Kidney (tissue), 14 donors: ENCODE results near the gene EGFLAM. TPM values are rescaled to one million over a fixed set of nuclear protein-coding genes. Genes with fewer than 3 reads are reported as not detected.

Source experiments
- DNase-seq, 5 donors: peaks; one replicate each; pipeline ENCODE4 v3.0.0-alpha.2; 2013 to 2020
- FAIRE-seq: peaks from 2 replicates; lab custom pipeline; 2012; peaks lifted over from hg19 to GRCh38; lab: Jason Lieb, UNC
- H3K27ac ChIP-seq, 2 donors: one replicate each; pipeline ENCODE4 v1.7.0; 2013; ENCODE audit warnings: low read depth in 2 of 2, low read length in 2 of 2, inconsistent platforms in 1 of 2
- H3K27me3 ChIP-seq: one replicate; pipeline ENCODE4 v1.7.1; 2013; ENCODE audit warnings: low read length, inconsistent platforms; ENCODE audit not compliant: control insufficient read depth, insufficient read depth
- H3K36me3 ChIP-seq, 3 donors: one replicate each; pipeline versions ENCODE4 v1.7.0 to v1.7.1; 2013; ENCODE audit warnings: low read length in 3 of 3, control low read depth in 1 of 3, inconsistent platforms in 1 of 3; ENCODE audit not compliant: insufficient read depth in 3 of 3, control insufficient read depth in 2 of 3
- H3K4me1 ChIP-seq, 3 donors: one replicate each; pipeline versions ENCODE4 v1.7.0 to v1.7.1; 2013; ENCODE audit warnings: low read length in 3 of 3, inconsistent platforms in 1 of 3, low read depth in 1 of 3; ENCODE audit not compliant: control insufficient read depth in 2 of 3, insufficient read depth in 2 of 3
- H3K4me3 ChIP-seq, 3 donors: one replicate each; pipeline versions ENCODE4 v1.7.0 to v1.8.1; 2013; ENCODE audit warnings: low read length in 3 of 3, control low read depth in 1 of 3, inconsistent platforms in 1 of 3
- H3K9ac ChIP-seq, 3 donors: one replicate each; pipeline versions ENCODE4 v1.7.0 to v1.7.1; 2013; ENCODE audit warnings: low read length in 3 of 3, control low read depth in 1 of 3, inconsistent platforms in 1 of 3
- H3K9me3 ChIP-seq, 3 donors: one replicate each; pipeline versions ENCODE4 v1.7.0 to v1.7.1; 2013; ENCODE audit warnings: low read length in 3 of 3, control low read depth in 1 of 3, inconsistent platforms in 1 of 3; ENCODE audit not compliant: control insufficient read depth in 2 of 3, insufficient read depth in 1 of 3
- intact Hi-C: fragments of 100-400 bp; cut with DNase I; formaldehyde crosslinking; loops from one replicate; pipeline ENCODE4 v1.11.1; 2022
- polyA plus RNA-seq: library from polyadenylated mRNA; stranded (reverse); fragments of 350-450 nt; fragmentation: Illumina TruSeq; extraction: RNeasy Lipid Tissue Mini Kit (QIAGEN cat#74804); gene quantifications from one replicate; pipeline ENCODE4 v1.2.3, GENCODE V29; 2014; ENCODE audit warnings: low read depth, low replicate concordance; ENCODE audit not compliant: insufficient read depth
- total RNA-seq: library from RNA; stranded (reverse); fragmentation: NEBNext Ultra II Directional; extraction: Animal tissue kit (Norgen Biotek cat#: 25700); gene quantifications from one replicate; pipeline ENCODE4 v1.2.1, GENCODE V29; 2021
- TF ChIP-seq, protein P1 (sequence below): IDR thresholded peaks from 3 replicates; pipeline ENCODE4 v1.5.1; 2012; ENCODE audit warnings: mild to moderate bottlenecking, moderate library complexity, borderline replicate concordance; ENCODE audit not compliant: insufficient read depth; ENCODE audit errors: extremely low read depth
- donor health status: control.
- donor health status: control.
- donor health status: control.
- donor health status: control.
- donor health status: control.
- donor health status: DM: yes; HTN: yes; CAD: no.
- donor health status: Normal renal cell carcinoma (clear cell type).

The EGFLAM gene
- total and polyA plus RNA-seq, 2 donors from 2014 or later: 5.1 to 5.9 TPM

DNA sequence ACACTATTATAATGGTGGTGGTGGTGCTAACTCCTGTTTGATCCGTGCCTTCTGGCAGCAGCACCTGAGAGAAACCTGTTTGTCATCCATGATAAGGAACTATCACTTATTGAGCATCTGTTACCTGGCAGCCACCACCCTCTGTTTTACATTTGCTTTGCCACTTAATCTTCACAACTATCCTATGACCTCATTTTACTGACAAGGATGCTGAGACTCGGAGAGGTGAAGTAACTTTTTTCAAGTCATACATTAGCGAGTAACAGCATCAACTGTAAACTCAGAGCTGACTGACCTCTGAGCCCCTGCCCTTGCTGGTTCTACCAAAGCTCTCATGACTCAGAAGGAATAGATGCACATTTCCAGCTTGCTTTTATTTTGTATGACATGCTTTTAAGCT is 81.1 kb downstream of the EGFLAM start:
- H3K27me3 ChIP-seq: no peaks in the 10 kb centered on the region
- intact Hi-C loops: no loop called here

DNA sequence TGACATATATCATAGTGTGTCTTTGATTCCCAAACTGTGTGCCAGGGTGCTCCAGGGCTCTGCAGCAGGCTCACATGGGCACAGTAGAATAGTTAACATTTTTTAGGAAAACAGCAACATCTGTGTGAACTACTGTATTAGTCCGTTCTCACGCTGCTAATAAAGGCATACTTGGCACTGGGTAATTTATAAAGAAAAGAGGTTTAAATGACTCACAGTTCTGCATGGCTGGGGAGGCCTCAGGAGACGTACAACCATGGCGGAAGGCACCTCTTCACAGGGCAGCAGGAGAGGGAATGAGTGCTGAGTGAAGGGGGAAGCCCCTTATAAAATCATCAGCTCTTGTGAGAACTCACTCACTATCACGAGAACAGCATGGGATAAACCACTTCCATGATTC is 82.7 kb downstream of the EGFLAM start:
- Histone ChIP-seq H3K27ac (no peak overlapping the region), H3K36me3 (no peaks in the 10 kb centered on the region), H3K4me3 (no peak overlapping the region), H3K9me3 (no peaks in the 10 kb centered on the region), H3K4me1 (no peaks in the 10 kb centered on the region), H3K9ac (no peak overlapping the region), H3K27me3 (no peaks in the 10 kb centered on the region)
- no peak for FAIRE-seq
- no peak for DNase-seq
- TF ChIP-seq, protein P1, sequence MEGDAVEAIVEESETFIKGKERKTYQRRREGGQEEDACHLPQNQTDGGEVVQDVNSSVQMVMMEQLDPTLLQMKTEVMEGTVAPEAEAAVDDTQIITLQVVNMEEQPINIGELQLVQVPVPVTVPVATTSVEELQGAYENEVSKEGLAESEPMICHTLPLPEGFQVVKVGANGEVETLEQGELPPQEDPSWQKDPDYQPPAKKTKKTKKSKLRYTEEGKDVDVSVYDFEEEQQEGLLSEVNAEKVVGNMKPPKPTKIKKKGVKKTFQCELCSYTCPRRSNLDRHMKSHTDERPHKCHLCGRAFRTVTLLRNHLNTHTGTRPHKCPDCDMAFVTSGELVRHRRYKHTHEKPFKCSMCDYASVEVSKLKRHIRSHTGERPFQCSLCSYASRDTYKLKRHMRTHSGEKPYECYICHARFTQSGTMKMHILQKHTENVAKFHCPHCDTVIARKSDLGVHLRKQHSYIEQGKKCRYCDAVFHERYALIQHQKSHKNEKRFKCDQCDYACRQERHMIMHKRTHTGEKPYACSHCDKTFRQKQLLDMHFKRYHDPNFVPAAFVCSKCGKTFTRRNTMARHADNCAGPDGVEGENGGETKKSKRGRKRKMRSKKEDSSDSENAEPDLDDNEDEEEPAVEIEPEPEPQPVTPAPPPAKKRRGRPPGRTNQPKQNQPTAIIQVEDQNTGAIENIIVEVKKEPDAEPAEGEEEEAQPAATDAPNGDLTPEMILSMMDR: no peak
- intact Hi-C loops: no loop called here

More for the DNA sequence above, 81.1 kb downstream of the EGFLAM start:
- no peak for DNase-seq
- no peak overlapping the region for H3K9ac ChIP-seq
- H3K36me3 ChIP-seq: no peaks in the 10 kb centered on the region
- FAIRE-seq: no peak
- H3K4me1 ChIP-seq: no peaks in the 10 kb centered on the region
- H3K27ac ChIP-seq: no peak overlapping the region
- H3K4me3 ChIP-seq: no peak overlapping the region
- H3K9me3 ChIP-seq: no peaks in the 10 kb centered on the region
- TF ChIP-seq, protein P1: no peak

DNA sequence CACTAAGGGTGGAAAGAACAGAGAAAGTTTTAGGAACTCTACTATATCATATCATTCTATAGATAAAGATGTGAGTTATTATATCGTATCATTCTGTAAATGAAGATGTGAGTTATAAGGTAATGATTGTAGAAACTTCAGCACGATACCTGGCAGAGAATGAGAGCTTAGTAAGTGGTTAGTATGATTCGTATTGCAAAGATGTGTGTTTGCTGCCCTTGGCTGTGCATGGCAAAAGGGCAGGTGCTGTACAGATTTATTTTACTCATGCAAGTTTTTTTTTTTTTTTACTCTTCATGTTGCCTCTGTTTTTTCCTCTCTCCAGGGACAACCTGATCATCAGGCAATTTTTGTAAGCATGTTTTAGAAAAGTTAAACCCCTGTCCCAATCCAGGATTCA is 83.3 kb downstream of the EGFLAM start:
- no peaks in the 10 kb centered on the region for H3K4me1 ChIP-seq
- no peaks in the 10 kb centered on the region for H3K27me3 ChIP-seq
- TF ChIP-seq, protein P1: no peak
- no peak overlapping the region for H3K4me3 ChIP-seq
- intact Hi-C loops: no loop called here
- no peak overlapping the region for H3K9ac ChIP-seq
- H3K27ac ChIP-seq: no peak overlapping the region
- FAIRE-seq (no peak), DNase-seq (no peak)
- no peaks in the 10 kb centered on the region for H3K36me3 ChIP-seq
- no peaks in the 10 kb centered on the region for H3K9me3 ChIP-seq

DNA sequence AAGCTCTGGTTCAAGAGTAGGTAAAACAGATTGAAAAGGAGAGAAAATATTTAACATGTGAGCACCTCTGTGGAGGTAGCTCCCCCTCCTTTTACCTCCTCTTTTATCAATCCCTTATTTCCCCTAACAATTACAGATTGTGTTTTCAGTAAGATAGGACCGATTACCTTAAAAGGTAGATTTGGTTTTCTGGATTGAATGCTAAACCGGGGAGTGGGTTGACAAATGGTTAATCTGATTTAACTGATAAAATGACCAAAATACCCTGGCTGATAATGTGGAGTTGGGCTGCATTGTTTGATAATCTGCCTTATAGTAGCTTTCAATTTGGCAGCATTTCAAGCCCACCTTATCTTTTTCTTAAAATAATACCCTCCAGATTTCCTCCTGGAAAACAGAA is 83.9 kb downstream of the EGFLAM start:
- Histone ChIP-seq H3K4me1 (no peaks in the 10 kb centered on the region), H3K27ac (no peak overlapping the region), H3K9ac (no peak overlapping the region), H3K27me3 (no peaks in the 10 kb centered on the region), H3K4me3 (no peak overlapping the region), H3K36me3 (no peaks in the 10 kb centered on the region), H3K9me3 (no peaks in the 10 kb centered on the region)
- TF ChIP-seq, protein P1: no peak
- intact Hi-C loops: no loop called here
- no peak for DNase-seq
- FAIRE-seq: no peak
